ENCODE data around the gene LSAMP. TPM values are rescaled to one million over a fixed set of nuclear protein-coding genes. Genes with fewer than 3 reads are reported as not detected.

LSAMP gene
- total RNA-seq, 1 donor from 2014 or later: 24.6 TPM

DNA sequence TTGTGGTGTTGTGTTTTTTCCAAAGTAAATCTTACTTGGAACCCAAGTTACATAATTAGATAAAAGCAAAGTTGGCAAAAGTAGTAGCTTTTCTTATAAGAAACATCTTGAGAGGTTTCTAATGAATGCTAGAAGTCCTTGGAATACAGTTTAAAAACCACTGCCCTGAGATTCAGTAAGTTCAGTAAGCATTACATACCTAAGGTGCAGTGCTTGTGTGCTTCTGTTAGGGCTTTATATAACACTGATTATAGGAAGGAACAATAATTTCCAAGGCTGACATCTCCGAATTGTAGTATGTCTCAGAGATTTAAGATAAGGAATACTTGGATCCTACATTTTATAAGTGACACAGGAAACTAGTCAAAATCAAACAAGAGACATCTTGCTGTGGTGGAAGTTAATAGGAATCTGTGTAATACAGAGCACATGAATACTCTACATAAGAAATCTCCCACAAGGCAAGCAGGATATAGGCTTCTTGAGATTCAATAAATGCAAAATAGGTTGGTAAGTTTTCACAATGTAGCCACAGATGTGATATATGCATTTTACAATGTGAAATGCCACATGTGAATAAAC lies 268.2 kb downstream of the LSAMP start:
- ATAC-seq: no peak
- Histone ChIP-seq H3K36me3 (no peaks in the 10 kb centered on the region), H3K27me3 (no peaks in the 10 kb centered on the region), H3K4me3 (no peak overlapping the region), H3K27ac (no peak overlapping the region), H3K9me3 (no peaks in the 10 kb centered on the region), H3K4me1 (no peaks in the 10 kb centered on the region)
- intact Hi-C loops (cut with DNase I): no loop called here
- DNase-seq: no peak
- no peak for TF ChIP-seq CTCF (IDR thresholded peaks at IDR 0.05)

DNA sequence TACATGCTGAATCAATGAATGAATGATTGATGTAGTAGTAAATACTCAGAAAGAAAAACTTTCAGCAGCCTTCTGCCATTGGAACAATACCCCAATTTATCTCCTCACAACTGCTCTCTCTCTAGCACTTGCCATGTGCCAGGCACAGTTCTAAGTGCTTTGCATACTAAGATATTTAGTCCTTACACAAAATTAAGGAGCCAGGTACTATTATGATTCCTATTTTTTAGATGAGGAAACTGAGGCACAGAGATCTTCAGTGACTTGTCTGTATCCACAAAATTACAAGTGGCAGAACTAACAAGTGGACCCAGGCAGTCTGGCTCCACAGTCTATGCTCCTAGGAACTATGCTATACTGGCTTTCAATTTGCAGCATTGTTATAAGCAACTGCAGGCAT lies 279.2 kb downstream of the LSAMP start:
- Histone ChIP-seq H3K9me3 (no peaks in the 10 kb centered on the region), H3K27ac (no peak overlapping the region), H3K27me3 (no peaks in the 10 kb centered on the region), H3K4me1 (no peaks in the 10 kb centered on the region), H3K4me3 (no peak overlapping the region), H3K36me3 (no peaks in the 10 kb centered on the region)
- ATAC-seq: no peak
- intact Hi-C loops (cut with DNase I): no loop called here
- TF ChIP-seq CTCF (IDR thresholded peaks at IDR 0.05): no peak
- DNase-seq: no peak

- ATAC-seq (no peak), DNase-seq (no peak)
- H3K9me3 ChIP-seq: no peaks in the 10 kb centered on the region
- H3K4me1 ChIP-seq: no peaks in the 10 kb centered on the region
- no peaks in the 10 kb centered on the region for H3K36me3 ChIP-seq
- intact Hi-C loops (cut with DNase I): no loop called here
- H3K27ac ChIP-seq: no peak overlapping the region
- no peaks in the 10 kb centered on the region for H3K27me3 ChIP-seq
- no peak for TF ChIP-seq CTCF (IDR thresholded peaks at IDR 0.05)
- H3K4me3 ChIP-seq: no peak overlapping the region
Observed at GRCh38 chr3:116165641-116166040, 279.6 kb downstream of the LSAMP start.

- intact Hi-C loops (cut with DNase I): no loop called here
- Histone ChIP-seq H3K27ac (no peak overlapping the region), H3K36me3 (no peaks in the 10 kb centered on the region), H3K4me3 (no peak overlapping the region), H3K27me3 (no peaks in the 10 kb centered on the region), H3K4me1 (no peaks in the 10 kb centered on the region), H3K9me3 (no peaks in the 10 kb centered on the region)
- TF ChIP-seq CTCF (IDR thresholded peaks at IDR 0.05): no peak
- DNase-seq (no peak), ATAC-seq (no peak)
Observed at GRCh38 chr3:116165135-116165534, 280.2 kb downstream of the LSAMP start.

DNA sequence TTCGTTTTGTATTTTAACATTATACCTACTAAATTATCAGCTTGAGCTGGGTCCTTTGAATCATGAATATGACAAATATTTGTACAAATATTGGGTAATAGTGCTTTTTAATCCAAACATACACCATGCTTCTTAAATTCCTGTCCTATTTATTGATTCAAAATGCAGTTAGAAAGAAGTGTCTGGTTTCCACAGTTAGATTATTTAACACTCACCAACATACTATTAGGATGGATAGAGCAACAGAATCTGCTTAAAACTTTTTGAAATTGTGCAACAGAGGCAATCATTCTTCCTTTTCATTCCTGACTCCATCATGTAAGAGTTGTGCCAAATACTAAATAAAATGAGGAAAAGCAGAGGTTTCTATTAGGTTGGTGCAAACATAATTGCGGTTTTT lies 281.2 kb downstream of the LSAMP start:
- Histone ChIP-seq H3K9me3 (no peaks in the 10 kb centered on the region), H3K4me3 (no peak overlapping the region), H3K27me3 (no peaks in the 10 kb centered on the region), H3K27ac (no peak overlapping the region), H3K4me1 (no peaks in the 10 kb centered on the region), H3K36me3 (no peaks in the 10 kb centered on the region)
- TF ChIP-seq CTCF (IDR thresholded peaks at IDR 0.05): no peak
- ATAC-seq (no peak), DNase-seq (no peak)
- intact Hi-C loops (cut with DNase I): no loop called here

Measured in upper lobe of right lung (tissue), 1 donor.